GM21515 (cell line): ENCODE measurements around the gene ZPR1.
"Not testable (repeated sequence)": the region's sequence is repeated elsewhere in the genome, so short reads cannot be mapped to it uniquely, and the experiment has no call there.

Experiments
- ATAC-seq: cut with Tn5 transposase; IDR thresholded peaks from one replicate; pipeline ENCODE4 v1.9.1; 2021; ENCODE audit not compliant: unreplicated experiment

The ZPR1 gene

DNA sequence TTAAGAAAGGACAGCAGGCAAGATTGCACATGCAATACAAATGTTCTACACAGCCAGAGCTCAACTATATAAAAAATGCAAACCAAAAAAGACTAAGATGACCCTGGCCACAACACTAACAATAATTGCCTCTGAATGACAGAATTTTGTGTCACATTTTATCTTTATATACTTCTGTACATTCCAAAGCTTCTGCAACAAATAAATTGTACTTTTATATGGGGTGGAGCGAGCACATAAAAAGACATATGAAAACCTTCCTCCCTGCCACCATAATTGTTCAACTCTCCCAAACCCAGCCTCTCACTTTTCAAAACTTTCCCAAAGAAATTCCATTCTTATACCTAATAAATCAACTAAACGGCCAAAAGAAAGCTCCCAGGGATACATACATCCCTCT, 25.7 kb downstream of the ZPR1 start:
- no peak for ATAC-seq

DNA sequence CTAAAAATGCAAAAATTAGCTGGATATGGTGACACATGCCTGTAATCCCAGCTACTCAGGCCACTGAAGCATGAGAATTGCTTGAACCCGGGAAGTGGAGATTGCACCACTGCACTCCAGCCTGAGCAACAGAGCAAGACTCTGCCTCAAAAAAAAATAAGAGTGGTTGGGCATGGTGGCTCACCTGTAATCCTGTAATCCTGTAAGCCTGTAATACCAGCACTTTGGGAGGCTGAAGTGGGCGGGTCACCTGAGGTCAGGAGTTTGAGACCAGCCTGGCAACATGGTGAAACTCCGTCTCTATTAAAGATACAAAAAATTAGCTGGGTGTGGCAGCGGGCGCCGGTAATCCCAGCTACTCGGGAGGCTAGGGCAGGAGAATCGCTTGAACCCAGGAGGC, 31.8 kb downstream of the ZPR1 start:
- not testable (repeated sequence) for ATAC-seq

DNA sequence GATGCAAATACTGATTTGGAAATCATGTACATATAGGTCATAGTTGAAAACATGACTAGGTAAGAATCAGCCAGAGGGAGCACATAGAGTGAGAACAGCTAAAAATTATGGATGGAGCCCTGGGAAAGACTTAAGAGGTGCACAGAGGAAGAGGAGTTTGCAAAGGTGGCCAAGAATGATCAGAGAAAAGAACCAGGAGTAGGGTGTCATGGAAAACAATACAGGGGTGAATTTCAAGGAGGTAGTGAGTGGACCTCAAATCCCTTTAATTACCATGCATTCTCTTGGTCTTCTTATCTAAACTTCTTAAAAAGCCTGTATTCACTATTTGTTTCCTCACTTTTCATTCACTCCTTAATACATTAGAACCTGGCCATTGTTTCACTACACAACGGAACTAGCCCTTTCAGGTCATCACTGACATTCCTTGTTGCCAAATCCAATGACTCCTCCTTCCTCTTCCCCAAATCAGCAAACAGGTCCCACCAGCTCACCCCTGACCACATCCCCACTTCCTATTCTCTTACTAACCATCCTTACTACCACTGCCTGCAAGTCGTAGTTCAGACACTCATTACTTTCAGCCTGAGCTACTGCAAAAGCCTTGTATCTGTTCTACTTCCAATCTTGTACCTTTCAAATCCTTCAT, 37.6 kb downstream of the ZPR1 start:
- no peak for ATAC-seq

DNA sequence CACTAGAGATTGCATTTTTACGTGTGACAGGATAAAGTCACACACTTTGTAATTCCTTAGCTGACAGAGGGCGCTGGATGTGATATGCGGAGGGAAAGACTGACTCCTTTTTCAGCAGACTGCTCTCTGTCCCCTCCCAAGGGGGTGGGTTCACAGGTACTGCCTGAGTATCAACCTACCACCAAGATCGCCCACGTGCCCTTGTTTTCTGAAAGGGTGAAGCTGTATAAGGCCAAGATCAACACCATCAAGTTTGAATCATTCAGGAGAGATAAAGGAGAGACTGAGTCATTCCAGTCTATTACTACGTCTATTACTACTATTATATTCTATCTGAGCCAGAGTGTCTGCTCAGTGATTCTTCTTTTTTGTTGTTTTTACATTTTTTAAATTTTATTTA, 45.7 kb downstream of the ZPR1 start:
- no peak for ATAC-seq

DNA sequence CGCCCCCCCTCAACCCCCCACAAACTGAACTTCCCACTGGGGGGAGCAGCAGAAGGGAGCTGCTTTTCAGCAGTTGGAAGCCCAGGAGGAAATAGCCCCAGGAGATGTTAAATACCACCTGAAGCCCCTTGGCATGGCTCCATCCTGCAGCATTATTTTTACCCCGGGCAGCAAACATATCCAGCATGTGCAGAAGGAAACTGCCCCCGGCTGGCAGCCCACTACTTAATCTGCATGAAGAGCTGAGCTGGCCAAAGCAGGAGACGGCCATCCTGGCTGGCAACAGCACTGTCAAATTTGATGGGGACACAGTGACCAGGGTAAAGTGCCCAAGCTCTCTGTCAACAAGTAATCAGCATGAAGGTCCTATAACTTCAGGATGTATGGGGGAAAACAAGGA, 47.1 kb downstream of the ZPR1 start:
- no peak for ATAC-seq

DNA sequence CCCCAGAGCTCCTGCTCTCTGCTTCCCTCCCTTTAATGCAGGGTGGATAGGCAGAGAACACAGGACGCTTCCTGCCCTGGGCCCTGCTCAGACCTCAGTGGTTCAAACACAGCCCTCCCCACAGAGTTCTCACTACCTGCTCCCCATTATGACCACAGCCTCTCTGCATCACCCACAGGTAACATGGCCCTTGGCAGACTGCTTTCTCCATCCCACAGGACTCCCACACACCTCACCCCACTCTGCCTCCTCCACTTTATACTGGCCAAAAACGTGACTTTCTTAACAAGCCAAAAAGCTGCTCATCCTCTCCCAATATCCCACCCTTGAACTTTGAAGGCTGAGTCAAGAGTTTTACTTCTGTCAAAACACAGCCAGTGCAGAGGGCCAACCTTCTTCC, 48.8 kb downstream of the ZPR1 start:
- no peak for ATAC-seq

DNA sequence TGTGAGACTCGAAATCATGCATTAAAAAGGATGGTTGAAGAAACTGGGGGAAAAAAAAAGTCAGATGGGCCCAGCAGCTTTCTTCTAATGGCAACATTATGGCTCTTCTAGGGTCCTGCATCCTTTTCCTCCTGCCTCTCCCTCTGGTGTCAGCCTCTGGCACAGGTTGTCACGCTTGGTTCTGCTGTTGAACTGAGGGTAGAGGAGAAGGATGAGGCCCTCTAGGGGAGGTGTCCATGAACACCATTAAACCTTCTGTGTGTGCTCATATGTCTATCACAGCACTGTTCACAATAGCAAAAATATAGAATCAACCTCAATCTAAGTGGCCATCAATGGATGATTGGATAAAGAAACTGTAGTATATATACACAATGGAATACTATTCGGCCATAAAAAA, 51.1 kb downstream of the ZPR1 start:
- ATAC-seq, result no peak

DNA sequence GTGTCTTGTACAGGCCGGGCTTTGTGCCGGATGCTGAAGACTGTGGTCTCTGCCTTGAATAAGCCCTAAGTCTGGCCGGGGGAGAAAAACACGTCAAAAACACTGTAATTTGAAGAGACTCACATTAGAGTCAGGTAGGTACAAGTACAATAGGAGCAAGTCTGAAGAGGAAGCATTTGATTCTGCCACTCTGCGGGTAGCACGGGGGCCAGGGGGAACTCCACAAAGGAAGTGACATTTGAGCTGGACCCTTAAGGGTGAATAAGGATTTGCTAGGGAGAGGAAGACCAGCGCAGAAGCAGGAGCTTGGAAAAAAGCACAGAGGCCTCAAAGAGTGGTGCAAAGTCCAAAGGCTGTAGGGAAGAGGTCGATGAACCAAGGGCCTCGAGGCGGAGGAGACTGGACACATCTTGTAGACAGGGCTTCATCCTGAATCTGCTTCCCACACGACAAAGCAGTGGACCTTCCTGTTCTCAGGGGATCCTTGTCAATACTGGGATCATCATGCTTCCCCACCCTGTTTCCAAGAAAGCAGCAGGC, 53.8 kb downstream of the ZPR1 start:
- ATAC-seq, result no peak

DNA sequence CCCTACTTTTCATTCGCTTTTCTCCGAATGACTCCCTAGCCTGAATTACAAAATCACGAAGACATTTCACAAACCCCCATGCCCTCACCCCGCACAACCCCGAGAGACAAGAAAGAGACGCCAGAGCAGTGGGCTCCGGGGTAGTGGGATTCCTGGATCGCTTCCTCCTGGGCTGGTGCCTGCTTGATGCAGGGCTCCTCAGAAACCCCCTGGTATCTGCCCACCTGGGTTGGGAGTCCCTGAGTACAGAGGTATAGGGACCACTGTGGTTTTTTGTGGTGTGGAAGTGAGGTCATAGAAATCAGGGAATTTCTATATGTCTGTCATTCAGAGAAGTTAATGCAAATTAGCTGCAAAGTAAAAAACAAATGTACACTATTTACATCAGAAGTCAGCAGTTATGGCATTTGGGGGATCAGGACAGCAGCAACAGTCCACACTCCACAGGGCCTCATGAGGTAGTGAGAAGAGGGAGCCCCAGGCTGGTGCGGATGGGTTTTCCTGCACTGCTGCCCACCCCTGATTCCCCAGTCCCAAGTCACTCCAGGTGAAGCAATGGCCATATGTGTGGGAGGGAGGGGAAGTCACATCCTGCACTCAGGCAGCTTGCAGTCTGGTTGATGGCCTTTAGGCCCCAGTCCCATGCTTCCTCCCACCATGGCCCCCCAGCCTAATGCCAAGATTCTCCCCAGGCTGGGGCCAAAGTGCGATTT, 54.6 kb downstream of the ZPR1 start:
- ATAC-seq, result peak; percentile 35

DNA sequence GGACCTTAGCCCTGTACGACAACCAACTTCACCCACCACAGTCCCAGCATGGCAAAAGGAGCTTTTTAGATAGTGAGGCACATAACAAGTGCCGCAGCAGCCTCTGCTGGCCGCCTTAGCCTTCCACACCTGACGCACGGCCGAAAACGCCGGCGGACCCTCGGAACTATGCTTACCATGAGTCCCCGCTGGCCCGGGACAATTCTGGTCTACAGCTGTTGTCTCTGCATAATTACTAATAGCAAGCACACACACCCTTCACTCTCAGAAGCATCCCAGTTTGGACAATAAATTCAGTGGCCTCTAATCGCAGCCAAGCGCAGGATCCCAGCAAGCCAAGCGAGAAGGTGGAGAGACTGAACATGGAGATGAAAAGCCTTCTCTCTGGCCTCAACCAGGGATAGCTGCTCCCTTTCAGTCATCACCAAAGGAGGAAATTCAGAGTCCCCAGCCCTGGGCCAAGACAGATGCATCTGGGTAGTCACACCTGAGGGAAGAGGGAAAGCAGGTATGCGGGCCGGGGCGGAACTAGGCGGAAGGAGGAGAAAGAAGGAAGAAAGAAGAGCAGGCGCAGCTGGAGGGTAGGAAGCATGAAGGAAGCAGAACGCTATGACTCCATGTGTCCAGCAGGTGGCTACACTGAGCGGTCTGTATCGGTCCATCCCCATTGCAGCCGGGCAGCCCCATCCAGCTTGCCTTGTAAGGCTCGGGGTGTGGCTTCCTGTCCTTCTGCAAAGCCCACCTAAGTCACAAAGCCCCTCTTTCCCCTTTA, 55.4 kb downstream of the ZPR1 start:
- ATAC-seq, result peak; percentile 87

DNA sequence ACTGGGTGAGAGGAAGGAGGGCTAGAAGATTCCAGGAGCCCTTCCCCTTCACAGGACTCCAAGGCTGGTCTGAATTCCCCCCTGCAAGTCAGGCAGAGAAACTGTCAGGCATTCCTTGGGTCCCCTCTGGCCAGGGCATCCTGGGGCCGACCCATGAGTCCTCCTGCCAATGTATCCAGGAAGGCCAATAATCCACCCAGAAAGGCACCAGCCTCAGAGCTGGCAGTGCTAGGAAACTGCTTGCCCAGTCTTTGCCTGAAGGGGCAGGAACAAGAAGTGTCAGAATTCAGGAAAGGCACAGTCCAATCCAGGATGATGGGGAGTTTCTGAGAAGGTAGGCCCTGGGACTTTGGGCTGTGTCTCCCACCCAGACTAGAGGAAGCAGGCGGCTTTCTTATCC, 56.0 kb downstream of the ZPR1 start:
- no peak for ATAC-seq

DNA sequence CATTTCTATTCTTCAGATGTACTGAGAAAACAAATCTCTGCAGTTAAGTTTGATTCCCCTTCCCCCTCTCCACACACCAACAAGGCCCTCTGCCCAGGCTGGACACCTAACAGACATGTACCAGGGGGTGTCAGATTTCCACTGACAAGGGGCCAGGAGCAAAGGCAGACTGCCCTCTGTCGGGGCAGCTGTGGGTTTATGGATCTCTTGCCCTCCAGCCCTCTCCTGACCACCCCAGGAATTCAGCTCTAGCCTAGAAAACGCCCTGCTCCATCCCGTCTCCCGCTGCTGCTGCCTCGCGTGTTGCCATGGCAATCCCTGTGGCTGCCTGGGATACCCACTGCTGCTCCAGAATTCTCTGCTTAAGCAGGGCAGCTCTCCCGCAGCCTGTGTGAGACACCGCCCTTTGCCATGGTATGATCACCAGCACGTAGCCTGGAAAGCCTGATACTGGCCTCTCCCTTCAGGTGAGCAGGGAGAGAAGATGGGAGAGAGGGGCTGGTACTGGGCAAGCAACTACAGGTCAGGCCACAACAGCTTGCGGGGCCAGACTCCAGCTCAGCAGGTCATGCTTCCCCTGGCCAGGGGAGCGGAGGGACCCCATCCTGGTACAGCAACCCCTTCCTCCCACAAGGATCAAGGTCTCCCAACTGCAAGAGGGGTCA, 56.6 kb downstream of the ZPR1 start:
- no peak for ATAC-seq

DNA sequence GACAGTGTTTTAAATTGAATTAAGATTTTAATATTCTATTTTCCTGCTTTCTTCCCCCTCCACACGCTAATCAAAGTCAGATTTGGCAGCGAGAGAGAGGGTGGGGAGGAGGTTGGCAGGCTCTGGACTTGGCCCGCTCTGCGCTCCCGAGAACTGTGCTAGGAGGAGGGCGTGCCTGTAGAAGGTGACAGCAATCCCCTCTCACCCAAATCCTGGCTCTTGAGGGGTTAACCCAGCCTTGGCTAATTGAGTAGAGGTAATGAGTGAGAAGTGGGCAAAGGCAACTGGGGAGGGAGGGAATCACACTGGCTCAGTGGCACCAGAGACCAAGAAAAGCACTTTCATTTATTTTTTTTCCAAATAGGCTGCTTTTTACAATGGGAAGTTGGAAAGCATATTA, 57.2 kb downstream of the ZPR1 start:
- no peak for ATAC-seq

DNA sequence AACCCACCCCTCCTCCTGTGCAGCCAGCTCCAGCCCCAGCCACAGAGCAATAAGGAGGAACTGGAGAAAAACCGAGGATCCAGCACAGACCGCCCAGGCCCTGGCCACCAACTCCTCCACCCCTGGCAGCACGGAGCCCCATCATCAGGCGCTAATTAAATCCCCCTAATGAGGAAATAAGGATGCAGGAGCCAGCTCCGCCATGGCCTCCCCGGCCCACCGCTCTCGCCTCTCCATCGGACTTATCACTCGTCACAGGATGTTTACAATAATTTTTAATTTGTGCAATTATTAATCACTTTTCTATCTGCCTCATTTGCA, 57.6 kb downstream of the ZPR1 start:
- ATAC-seq, result no peak

DNA sequence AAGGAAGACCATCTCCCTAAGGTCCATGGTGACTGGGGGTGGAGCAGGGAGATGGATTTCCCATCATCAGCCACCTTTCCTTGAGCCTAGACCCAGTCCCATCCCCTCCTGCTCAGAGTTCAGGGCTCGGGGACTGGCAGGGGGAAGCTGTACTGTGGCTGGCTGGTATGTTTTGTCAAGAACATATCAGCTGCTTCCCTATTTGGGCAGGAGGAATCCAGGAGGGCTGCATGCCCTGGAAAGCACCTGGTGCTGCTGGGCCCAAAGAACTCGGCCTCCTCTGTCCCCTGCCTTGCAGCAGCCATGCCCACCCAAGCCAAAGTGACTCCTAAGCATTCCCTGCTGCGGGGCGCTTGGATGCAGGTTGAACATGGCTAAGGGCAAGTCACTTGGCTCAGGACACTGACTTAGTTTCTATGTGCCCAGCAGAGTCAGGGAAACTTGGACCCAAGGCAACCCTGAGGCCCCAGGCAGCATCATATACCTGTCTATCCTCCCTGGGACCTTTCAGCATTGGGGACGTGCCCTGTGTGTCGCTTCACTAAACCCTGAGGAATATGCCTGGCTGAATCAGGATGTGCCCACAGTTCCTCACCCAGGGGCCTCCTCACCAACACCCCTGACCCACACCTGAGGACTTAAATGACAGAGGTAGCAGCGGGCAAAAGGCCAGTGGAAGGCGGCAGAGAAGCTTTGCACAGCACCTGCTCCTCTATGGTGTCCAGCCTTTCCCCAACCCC, 58.2 kb downstream of the ZPR1 start:
- no peak for ATAC-seq

DNA sequence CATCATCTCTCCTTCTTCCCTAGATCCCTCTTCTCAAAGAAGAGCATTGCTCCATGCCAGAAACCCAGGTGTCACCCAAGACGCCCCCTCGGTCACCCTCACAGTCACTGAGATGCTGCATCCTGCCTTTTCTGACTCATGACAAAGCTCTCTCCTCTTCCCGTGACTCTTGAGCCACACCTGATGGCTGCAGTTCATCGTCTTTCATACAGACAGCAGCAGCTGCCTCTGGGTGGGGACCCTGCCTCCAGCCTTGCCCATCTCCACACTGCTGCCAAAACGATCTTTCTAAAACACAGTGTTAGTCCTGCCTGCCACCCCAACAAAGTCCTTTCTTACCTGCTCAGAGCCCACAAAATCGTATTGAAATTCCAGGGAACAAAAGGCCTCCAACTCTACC, 59.8 kb downstream of the ZPR1 start:
- ATAC-seq, result no peak

DNA sequence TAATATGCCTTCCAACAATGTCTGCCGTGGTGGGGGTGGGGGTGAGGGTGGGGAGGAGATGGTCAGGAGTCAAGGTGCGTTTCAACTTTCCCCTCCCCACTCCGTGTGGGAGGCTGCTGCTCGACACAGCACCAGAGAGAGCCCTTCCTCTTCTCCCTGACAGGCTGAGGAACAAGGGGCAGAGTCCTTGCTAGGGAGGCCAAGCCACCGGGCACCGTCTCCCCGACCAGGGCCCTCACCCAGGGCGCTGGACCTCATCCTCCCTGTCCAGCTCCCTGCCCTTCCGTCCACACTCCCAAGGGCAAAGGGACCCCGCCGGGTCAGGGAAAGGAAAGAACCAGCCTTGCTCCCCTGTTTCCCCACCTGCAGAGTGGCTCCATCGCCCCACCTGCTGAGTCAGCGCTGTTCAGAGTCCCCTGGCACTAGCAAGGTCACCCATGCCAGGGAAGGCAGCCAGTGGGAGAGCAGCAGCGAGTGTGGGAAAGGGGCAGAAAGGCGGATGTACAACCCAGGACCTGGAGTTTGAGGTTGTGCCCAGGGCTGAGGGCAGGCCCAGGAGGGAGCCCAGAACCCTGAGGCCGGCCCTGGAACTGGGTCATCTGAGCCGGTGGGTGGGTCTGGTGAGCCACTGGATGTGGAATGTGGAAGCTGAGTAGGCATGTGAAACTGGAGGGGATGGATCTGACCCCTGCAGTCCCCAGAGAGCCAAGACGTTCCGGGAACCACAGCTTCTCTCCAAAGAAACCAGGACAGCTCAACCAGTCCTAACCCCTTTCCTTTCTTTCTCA, 62.2 kb downstream of the ZPR1 start:
- ATAC-seq, result no peak

DNA sequence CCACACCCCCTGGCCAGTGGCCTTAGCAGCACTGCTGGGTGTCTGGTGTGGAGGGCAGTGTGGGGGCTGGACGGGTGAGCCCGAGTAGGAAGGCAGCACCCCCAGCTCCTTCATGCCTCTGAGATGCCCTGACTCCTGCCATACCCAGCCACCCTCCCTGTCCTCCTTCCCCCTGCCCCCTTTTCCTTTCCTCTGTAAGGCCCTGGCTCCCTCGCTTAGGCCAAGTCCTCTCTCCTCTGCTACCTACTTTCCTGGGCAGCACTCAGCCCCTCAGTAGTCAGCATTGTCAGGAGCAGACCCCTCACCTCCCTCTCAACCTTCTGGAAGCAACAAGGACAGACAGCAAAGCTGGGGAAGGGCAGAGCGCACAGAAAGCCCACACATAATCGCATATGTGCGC, 63.0 kb downstream of the ZPR1 start:
- ATAC-seq, result no peak
